ENCODE measurements around the gene HBG1.

Gene HBG1

GRCh38 chr11:5198285-5198684 lies 51.4 kb downstream of the HBG1 start:
- TF ChIP-seq USF1 (IDR thresholded peaks at IDR 0.05) (no peak), MAX (IDR thresholded peaks at IDR 0.05) (no peak), REST (IDR thresholded peaks at IDR 0.05; ENCODE audit: low read depth) (no peak), TAF1 (IDR thresholded peaks at IDR 0.05; ENCODE audit: low read depth) (no peak), TCF12 (IDR thresholded peaks at IDR 0.05; ENCODE audit: low read depth) (no peak), CREB1 (IDR thresholded peaks at IDR 0.05; ENCODE audit: low read depth) (no peak), ZBTB7A (IDR thresholded peaks at IDR 0.05; ENCODE audit: low read depth) (no peak), YY1 (IDR thresholded peaks at IDR 0.05; ENCODE audit: low read depth) (no peak), EP300 (IDR thresholded peaks at IDR 0.05; ENCODE audit: borderline replicate concordance) (no peak), RAD21 (IDR thresholded peaks at IDR 0.05; ENCODE audit: low read depth) (no peak), NFIC (IDR thresholded peaks at IDR 0.05) (no peak), FOXM1 (IDR thresholded peaks at IDR 0.05; ENCODE audit: borderline replicate concordance, low read depth) (no peak), CEBPB (IDR thresholded peaks at IDR 0.05) (no peak), EGR1 (IDR thresholded peaks at IDR 0.05) (no peak), TEAD4 (IDR thresholded peaks at IDR 0.05) (no peak)
